Lung microvascular endothelial cell (primary cell): ENCODE measurements around the gene MT1E. TPM values are rescaled to one million over a fixed set of nuclear protein-coding genes. Genes with fewer than 3 reads are reported as not detected.

Experiments used
- DNase-seq, 2 donors: peaks; one replicate each; pipeline versions ENCODE4 v3.0.0 to v3.0.0-alpha.2; 2010; ENCODE audit warnings: low read depth in 2 of 2
- total RNA-seq: library from RNA; depleted of rRNA; stranded (reverse); fragments of >200 nt; gene quantifications from 2 replicates; pipeline ENCODE4 v1.2.1, GENCODE V29; 2014

Gene MT1E
- total RNA-seq, 1 donor from 2014 or later: 30.2 TPM

DNA sequence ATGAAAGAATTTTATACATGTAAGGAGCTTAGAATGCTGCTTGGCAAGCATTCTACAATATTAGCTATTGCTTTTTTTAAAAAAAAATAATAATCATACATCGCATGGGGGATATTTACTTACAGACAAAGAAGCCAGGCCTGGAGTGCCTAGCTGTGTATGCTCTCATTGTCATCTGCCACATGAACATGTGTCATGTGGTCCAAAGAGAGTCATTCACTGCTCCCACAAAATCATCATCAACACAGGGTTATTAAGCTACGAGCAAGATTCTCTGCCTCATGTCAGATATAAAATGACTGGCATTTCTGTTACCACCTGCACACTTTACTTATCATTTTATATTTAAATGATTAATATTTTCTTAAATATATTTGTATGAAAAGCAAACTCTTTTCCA, 1.9 kb upstream of the MT1E start:
- DNase-seq: no peak

DNA sequence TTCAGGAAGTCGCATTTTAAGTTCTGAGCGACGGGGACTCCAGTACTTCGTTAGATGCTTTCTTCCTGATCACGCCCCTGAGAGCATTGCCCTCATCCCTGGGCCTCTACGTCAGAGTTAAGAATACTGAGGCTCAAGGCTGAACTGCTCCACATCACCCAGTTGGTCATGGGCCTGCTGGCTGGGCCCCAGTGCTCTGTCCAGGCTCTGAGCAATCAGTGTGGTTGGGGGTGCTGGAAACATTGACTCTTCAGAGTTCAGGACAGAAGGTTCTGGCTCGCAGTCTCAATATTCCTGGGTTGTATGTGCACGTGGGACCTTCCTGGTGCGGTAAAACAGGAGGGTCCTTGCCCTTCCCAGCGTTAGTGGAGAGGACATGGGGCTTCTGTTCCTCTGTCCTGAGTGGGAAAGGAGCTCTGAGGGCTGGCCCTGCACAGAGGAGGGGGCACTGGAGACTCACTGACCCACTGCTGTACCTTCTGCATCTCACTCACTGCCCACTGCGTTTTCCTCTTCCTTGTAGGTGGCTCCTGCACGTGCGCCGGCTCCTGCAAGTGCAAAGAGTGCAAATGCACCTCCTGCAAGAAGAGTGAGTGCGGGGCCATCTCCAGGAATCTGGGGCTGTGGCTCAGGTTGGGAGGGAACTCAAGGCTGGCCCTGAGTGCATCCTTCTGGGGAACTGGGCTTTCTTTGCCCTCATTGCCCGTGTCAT, 518 bp downstream of the MT1E start:
- DNase-seq: peak; percentile 63 to 75

DNA sequence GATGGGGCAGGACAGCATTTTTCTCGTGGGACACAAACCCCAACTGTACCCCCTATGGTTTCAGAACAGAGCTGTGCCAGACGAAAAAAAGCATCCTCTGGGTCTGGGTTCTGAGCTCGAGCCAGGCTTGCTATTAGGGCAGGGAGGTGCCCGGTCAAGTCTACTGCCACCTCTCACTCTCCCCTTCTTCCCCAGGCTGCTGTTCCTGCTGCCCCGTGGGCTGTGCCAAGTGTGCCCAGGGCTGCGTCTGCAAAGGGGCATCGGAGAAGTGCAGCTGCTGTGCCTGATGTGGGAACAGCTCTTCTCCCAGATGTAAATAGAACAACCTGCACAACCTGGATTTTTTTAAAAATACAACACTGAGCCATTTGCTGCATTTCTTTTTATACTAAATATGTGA, 1.1 kb downstream of the MT1E start:
- no peak for DNase-seq

DNA sequence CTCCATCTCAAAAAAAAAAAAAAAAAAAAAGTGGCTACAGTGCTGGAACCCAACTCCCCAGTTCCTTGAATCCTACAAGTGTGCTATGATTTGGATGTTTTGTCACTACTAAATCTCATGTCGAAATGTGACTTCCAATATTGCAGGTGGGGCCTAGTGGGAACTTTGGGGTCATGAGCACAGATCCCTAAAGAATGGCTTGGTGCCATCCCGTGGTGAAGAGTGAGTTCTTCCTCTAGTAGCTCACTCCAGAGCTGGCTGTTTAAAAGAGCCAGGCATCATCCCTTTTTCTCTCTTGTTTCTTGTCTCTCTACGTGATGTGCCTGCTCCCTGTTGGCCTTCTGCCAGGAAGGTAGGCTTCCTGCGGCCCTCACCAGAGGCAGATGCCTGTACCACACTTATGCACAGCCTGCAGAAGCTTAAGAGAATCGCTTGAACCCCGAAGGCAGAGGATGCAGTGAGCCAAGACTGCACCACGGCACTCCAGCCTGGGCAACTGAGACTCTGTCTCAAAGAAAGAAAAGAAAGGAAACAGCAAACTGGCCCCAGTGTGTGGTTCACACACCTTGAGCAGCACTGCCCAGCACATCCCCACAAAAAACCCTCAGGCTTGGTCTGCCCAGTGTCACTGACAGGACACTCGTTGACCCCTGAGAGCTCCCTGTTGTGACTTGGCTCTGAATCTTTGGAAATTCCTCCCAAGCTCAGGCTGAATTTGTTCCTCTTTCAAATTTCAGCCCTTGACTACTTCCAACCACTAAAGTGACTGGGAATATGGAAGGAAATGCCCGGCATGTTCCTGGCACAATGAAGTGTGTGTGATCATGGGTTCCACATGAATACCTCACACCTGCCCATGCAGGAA, 3.1 kb downstream of the MT1E start:
- DNase-seq: no peak

DNA sequence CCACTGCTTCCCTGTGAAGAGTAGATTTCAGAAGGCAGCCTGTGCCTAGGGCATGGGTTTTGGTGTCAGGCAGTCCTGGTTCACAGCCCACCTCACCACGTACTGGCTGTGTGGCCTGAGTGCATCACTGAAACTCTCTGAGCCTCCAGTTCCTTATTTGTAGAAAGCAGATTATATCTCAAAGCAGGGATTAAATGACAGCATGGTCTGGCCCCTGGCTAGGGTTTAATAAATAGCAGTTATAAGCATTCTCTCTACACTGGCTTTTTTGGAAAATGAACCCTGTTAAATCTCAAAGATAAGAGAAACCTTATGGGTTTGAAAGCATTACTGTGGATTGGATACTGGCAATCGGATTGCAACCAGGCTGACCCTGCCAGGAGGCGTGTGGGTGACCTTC, 4.0 kb downstream of the MT1E start:
- DNase-seq: no peak

DNA sequence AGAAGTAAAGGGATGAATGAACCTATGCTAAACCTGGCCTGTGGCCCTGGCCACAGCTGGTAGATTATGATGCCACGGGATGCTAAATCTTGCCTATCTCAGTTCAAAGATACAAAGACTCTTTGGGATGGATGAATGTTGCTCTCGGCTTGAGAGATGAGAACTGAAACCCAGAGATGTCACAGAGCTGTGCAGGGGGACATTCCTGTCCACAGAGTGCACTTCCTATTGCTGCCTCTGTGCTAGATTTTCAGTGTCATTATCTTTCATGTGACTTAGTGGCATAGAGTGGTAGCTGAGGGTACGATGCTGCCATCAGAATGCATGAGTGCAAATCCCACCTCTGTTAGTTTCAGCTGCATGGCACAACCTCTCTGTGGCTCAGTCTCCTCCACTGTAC, 4.6 kb downstream of the MT1E start:
- no peak for DNase-seq

DNA sequence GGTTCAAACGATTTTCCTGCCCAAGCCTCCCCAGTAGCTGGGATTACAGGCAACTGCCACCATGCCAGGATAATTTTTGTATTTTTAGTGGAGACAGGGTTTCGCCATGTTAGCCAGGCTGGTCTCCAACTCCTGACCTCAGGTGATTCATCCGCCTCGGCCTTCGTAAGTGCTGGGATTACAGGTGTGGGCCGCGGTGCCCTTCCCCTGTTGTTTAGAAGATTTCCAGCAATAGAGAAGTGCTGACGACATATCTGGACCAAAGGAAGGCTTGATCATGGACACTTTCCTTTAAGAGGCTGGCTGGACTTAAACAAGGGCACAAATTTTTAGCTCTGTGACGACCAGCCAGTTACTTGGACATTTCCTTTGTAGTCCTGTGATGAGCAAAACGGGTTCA, 5.6 kb downstream of the MT1E start:
- no peak for DNase-seq

DNA sequence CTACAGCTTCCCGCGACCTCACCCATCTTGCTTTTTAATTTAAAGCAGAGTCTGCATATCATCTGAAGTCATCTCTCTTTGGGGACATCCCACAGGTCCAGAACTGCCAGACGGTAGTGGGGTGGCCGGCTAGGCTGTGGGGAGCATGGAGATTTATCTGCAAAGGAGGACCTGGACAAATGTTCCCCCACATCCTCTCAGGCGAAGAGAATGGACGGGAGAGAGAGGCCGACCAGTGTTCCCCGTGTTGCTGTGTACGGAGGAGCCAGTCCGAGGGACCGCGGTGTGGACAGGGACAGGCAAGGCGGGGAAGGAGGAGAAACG, 6.2 kb downstream of the MT1E start:
- DNase-seq: peak in 1 of 2 donors; percentile 19

DNA sequence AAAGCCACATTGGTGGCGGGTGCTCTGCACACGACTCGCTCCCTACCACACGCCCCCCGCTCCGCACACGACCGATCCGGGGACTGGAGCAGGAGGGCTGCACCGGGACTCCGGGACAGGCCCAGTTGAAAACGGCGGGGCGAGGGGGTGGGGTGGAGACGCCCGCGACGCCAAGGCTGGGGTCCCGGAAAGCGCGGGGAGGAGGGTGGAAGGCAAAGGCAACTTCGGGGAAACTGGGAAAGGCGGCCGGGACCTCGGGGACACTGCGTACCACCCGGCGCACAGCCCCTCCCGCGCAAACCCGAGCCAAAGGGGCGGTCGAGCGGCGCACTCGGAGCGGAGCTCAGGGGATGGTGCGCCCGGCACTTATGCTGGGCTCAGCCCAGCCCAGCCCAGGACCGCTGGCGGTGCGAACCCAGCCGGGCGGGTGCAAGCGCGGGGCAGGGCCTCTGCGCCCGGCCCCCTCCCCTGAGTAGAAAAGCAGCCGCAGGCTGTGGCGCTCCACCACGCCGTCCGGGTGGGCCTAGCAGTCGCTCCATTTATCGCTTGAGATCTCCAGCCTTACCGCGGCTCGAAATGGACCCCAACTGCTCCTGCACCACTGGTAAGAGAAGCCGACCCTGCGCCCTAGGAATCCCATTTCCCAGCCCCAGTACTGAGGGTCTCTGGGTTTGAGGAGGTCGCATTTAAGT, 6.7 kb downstream of the MT1E start, which contains the start of gene MT1M:
MT1M (plus strand) TSS at position 504 of the 692 bp plus-strand sequence; CDS start at position 577, 73 bp downstream.
- peak; percentile 35 to 39 for DNase-seq

DNA sequence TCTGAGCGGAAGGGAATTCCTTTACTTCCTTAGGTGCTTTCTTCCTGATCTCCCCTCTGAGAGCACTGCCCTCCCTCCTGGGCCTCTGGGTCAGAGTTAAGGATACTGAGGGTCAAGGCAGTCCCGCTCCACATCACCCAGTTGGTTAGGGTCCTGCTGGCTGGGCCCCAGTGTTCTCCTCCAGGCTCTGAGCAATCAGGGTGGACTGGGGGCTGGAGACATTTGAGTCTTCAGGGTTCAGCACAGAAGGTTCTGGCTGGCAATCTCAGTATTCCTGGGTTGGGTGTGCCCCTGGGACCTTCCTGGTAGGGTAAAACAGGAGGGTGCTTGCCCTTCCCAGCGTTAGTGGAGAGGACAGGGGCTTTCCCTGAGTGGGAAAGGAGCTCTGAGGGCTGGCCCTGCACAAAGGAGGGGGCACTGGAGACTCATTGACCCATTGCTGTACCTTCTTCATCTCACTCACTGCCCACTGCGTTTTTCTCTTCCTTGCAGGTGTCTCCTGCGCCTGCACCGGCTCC, 7.3 kb downstream of the MT1E start:
- DNase-seq: no peak

DNA sequence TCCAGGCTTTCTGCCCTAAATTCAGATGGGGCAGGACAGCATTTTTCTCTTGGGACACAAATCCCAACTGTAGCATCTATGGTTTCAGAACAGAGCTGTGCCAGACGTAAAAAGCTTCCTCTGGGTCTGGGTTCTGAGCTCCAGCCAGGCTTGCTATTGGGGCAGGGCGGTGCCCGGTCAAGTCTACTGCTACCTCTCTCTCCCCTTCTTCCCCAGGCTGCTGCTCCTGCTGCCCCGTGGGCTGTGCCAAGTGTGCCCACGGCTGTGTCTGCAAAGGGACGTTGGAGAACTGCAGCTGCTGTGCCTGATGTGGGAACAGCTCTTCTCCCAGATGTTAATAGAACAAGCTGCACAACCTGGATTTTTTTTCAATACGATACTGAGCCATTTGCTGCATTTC, 8.0 kb downstream of the MT1E start:
- DNase-seq: no peak

DNA sequence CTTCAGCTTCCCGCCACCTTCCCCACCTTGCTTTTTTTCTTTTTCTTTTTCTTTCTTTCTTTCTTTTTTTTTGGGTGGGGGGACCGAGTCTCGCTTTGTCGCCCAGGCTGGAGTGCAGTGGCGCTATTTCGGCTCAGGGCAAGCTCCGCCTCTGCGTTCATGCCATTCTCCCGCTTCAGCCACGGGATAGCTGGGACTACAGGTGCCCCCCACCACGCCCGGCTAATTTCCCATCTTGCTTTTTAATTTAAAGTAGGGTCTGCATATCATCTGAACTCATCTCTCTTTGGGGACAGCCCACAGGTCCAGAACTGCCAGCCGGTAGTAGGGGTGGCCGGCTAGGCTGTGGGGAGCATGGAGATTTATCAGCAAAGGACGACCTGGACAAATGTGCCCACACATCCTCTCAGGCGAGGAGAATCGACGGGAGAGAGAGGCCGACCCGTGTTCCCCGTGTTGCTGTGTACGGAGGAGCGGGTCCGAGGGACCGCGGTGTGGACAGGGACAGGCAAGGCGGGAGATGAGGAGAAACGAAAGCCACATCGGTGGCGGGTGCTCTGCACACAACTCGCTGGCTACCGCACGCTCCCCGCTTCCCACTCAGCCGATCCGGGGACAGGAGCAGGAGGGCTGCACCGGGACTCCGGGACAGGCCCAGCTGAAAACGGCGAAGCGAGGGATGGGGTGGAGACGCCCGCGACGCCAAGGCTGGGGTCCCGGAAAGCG, 9.3 kb downstream of the MT1E start:
- DNase-seq: peak in 1 of 2 donors; percentile 25

DNA sequence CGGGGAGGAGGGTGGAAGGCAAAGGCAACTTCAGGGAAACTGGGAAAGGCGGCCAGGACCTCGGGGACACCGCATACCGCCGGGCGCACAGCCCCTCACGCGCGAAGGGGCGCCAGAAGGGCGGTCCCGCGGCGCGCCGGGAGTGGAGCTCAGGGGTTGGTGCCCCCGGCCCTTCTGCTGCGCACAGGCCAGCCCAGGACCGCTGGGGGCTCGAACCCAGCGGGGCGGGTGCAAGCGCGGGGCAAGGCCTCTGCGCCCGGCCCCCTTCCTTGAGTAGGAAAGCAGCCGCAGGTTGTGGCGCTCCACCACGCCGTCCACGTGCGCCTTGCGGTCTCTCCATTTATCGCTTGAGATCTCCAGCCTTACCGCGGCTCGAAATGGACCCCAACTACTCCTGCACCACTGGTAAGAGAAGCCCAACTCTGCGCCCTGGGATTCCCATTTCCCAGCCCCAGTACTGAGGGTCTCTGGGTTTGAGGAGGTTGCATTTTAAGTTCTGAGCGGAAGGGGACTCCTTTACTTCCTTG, 9.9 kb downstream of the MT1E start:
- no peak for DNase-seq

DNA sequence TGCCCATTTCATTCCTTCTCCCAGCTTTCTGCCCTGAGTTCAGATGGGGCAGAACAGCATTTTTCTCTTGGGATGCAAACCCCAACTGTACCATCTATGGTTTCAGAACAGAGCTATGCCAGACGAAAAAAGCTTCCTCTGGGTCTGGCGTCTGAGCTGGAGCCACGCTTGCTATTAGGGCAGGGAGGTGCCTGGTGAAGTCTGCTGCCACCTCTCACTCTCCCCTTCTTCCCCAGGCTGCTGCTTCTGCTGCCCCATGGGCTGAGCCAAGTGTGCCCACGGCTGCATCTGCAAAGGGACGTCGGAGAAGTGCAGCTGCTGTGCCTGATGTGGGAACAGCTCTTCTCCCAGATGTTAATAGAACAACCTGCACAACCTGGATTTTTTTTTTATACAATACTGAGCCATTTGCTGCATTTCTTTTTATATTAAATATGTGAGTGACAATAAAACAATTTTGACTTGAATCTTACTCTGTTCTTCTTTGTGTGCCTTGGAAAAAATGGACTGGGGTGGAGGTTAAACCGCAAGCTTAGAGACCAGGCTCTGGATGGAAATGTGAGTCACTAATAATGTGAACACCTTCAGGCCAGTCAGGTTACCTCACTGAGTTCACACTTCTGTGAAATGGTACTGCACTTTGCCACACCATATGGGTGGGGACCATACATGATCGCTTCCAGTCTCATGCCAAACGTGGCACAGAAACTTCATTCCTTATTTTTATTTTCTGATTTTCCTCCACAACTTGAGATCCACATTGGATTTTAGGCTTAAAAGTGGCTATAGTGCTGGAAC, 11.2 kb downstream of the MT1E start:
- no peak for DNase-seq

DNA sequence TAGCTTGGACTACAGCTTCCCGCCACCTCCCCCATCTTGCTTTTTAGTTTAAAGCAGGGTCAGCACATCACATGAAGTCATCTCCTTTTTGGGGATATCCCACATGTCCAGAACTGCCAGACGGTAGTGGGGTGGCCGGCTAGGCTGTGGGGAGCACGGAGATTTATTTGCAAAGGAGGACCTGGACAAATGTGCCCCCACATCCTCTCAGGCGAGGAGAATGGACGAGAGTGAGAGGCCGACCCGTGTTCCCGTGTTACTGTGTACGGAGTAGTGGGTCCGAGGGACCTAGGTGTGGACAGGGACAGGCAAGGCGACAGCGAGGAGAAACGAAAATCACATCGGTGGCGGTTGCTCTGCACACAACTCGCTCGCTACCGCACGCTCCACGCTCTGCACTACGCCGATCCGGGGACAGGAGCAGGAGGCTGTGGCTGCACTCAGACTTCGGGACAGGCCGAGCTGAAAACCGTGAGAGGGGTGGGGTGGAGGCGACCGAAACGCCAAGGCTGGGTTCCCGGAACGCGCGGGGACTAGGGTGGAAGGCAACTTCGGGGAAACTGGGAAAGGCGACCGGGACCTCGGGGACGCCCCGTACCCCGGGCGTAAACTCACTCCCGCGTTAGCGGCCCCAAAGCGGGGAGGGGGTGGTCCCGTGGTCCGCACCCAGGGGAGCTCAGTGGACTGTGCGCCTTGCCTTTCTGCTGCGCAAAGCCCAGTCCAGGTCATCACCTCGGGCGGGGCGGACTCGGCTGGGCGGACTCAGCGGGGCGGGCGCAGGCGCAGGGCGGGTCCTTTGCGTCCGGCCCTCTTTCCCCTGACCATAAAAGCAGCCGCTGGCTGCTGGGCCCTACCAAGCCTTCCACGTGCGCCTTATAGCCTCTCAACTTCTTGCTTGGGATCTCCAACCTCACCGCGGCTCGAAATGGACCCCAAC, 12.5 kb downstream of the MT1E start, which contains the start of gene MT1A:
MT1A (plus strand) TSS at position 853 of the 937 bp plus-strand sequence; CDS start at position 926, 73 bp downstream.
- DNase-seq: peak; percentile 48 to 52

DNA sequence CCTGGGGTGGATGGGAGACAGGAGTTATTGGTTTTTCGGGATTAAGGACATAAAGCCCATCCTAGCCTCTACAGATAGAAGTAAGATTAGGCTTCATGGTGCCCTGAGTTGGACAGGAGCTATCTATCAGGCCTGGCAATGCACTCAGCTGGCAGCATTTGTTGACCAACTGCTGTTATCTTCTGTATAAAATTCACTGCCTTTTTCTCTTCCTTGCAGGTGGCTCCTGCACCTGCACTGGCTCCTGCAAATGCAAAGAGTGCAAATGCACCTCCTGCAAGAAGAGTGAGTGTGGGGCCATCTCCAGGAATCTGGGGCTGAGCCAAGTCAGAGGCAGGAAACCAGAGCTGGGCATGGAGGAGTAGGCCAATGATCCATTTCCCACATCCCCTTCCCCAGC, 13.5 kb downstream of the MT1E start:
- no peak for DNase-seq

DNA sequence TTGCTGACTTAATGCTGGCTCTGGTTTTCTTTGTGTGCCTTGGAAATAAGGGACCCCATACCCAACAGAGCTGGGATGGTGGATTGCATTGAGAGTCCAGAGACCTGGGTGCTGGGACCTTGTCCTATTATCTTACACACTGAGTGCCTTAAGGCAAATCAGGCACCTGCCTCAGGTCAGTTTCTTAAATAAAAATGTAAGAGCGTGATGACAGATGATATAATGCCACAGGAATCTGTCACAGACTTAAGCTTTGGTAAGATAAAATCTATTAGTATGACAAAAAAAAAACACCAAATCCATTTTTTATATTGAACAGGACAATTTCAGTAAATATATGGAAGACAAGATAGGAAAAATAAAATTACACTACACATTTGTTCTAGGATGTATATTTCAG, 14.5 kb downstream of the MT1E start:
- no peak for DNase-seq

DNA sequence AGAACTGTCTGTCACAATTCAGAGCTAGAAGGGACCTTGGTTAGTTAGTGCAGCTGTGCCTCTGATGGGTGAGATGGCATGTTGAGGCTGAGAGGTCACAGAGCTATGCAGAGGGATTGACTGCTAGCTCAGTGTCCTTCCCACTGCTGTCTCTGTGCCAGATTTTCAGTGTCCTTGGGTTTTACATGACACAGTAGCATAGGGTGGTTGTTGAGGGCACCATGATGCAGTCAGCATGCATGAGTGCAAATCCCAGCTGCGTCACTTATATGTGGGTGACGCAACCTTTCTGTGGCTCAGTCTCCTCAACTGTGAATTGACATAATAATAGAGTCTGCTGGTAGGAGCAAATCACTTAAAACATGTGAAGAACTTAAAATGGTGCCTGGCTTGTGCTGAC, 15.6 kb downstream of the MT1E start:
- DNase-seq: no peak
